ENCODE results near the gene NAA80. TPM values are rescaled to one million over a fixed set of nuclear protein-coding genes. Genes with fewer than 3 reads are reported as not detected.

The NAA80 gene
- total and polyA plus RNA-seq, 2 of the 13 experiments (the other 11 are each of a cell fraction or from before 2014, with no cell fraction given) = 3.4 to 8.7 TPM

GRCh38 chr3:50263478-50264382 is 35.5 kb downstream of the NAA80 start (continued):
- TF ChIP-seq PRDM4 (CRISPR knock-in tag; IDR thresholded peaks at IDR 0.05; ENCODE audit: borderline replicate concordance) = no peak
- no peak for TF ChIP-seq RNF219 (CRISPR knock-in tag; IDR thresholded peaks at IDR 0.05)
- no peak for TF ChIP-seq ZNF232 (CRISPR knock-in tag; IDR thresholded peaks at IDR 0.05; ENCODE audit: borderline replicate concordance)
- TF ChIP-seq SAP130 (CRISPR knock-in tag; IDR thresholded peaks at IDR 0.05; ENCODE audit: low read depth) = peak; percentile 55
- TF ChIP-seq ZSCAN21 (CRISPR knock-in tag; IDR thresholded peaks at IDR 0.05; ENCODE audit: borderline replicate concordance) = 0 out of 2 replicates have a peak, but pooled peaks have one; percentile 41
- no peak for TF ChIP-seq ZXDC (CRISPR knock-in tag; IDR thresholded peaks at IDR 0.05)
- TF ChIP-seq ZNF614 (CRISPR knock-in tag; IDR thresholded peaks at IDR 0.05; ENCODE audit: borderline replicate concordance) = no peak
- no peak for TF ChIP-seq ZFAT (CRISPR knock-in tag; conservative IDR thresholded peaks at IDR 0.05)
- TF ChIP-seq HOXA3 (CRISPR knock-in tag; IDR thresholded peaks at IDR 0.05) = 0 out of 2 replicates have a peak, but pooled peaks have one; percentile 2
- no peak for TF ChIP-seq SNAPC5 (CRISPR knock-in tag; IDR thresholded peaks at IDR 0.05; ENCODE audit: borderline replicate concordance)
- TF ChIP-seq REST (IDR thresholded peaks at IDR 0.05; ENCODE audit: borderline replicate concordance in 1 of 2, low read depth in 1 of 2, low read length in 2 of 2) = no peak
- no peak for TF ChIP-seq CREB3 (CRISPR knock-in tag; IDR thresholded peaks at IDR 0.05)
- no peak for TF ChIP-seq PHF5A (CRISPR knock-in tag; IDR thresholded peaks at IDR 0.05; ENCODE audit: low read depth, unreplicated experiment)
- peak; percentile 87 for TF ChIP-seq ZMYM2 (CRISPR knock-in tag; IDR thresholded peaks at IDR 0.05)
- TF ChIP-seq MTA1 (CRISPR knock-in tag; IDR thresholded peaks at IDR 0.05; ENCODE audit: borderline replicate concordance) = no peak
